Osteoblast (primary cell): Measurements from ENCODE around the gene JPT2. TPM values are rescaled to one million over a fixed set of nuclear protein-coding genes. Genes with fewer than 3 reads are reported as not detected.
A peak's percentile ranks its signal among the peaks of the same experiment; 100 is the strongest.

Experiments
- DNase-seq: peaks from one replicate; pipeline ENCODE4 v3.0.0; 2011; ENCODE audit warnings: low spot score, mixed read lengths; ENCODE audit not compliant: insufficient read length; ENCODE audit errors: missing footprints
- H2AFZ ChIP-seq: 2 replicates; pipeline ENCODE4 v1.6.0; 2011; ENCODE audit warnings: mild to moderate bottlenecking, low read length
- H3K27ac ChIP-seq: 2 replicates; pipeline ENCODE4 v1.5.1; 2011; ENCODE audit warnings: mild to moderate bottlenecking, low read depth, low read length, moderate library complexity
- H3K27me3 ChIP-seq: 2 replicates; pipeline ENCODE4 v1.6.0; 2012; ENCODE audit warnings: mild to moderate bottlenecking, control low read depth, inconsistent platforms, low read length, moderate library complexity; ENCODE audit not compliant: insufficient read depth
- H3K36me3 ChIP-seq: 2 replicates; pipeline ENCODE4 v1.5.1; 2011; ENCODE audit warnings: mild to moderate bottlenecking, low read length, control low read depth, moderate library complexity; ENCODE audit not compliant: insufficient read depth
- H3K4me1 ChIP-seq: 2 replicates; pipeline ENCODE4 v1.5.1; 2011; ENCODE audit warnings: mild to moderate bottlenecking, low read length, control low read depth, moderate library complexity; ENCODE audit not compliant: insufficient read depth
- H3K4me2 ChIP-seq: 2 replicates; pipeline ENCODE4 v1.6.0; 2011; ENCODE audit warnings: mild to moderate bottlenecking, low read length; ENCODE audit not compliant: insufficient read depth
- H3K4me3 ChIP-seq: fragments of 200-600 bp; sonication (generic); 3 replicates; pipeline ENCODE4 v1.5.1; 2012; ENCODE audit warnings: mild to moderate bottlenecking, low read length, inconsistent platforms; ENCODE audit not compliant: insufficient read depth
- H3K79me2 ChIP-seq: 2 replicates; pipeline ENCODE4 v1.6.0; 2012; ENCODE audit warnings: mild to moderate bottlenecking, low read length, control low read depth, inconsistent platforms; ENCODE audit not compliant: insufficient read depth
- H3K9me3 ChIP-seq: 2 replicates; pipeline ENCODE4 v1.5.1; 2011; ENCODE audit warnings: low read depth, low read length, control low read depth
- H4K20me1 ChIP-seq: 2 replicates; pipeline ENCODE4 v1.6.0; 2012; ENCODE audit warnings: mild to moderate bottlenecking, low read length, control low read depth; ENCODE audit not compliant: insufficient read depth
- CTCF ChIP-seq: IDR thresholded peaks from 2 replicates; pipeline ENCODE4 v1.5.1; 2011; ENCODE audit warnings: mild to moderate bottlenecking, low read depth, low read length, moderate library complexity; ENCODE audit errors: extremely low read depth
- total RNA-seq: library from RNA; depleted of rRNA; stranded (reverse); fragments of >200 nt; gene quantifications from 2 replicates; pipeline ENCODE4 v1.2.3, GENCODE V29; 2012

Gene JPT2
- total RNA-seq, 1 donor = 22.8 TPM

- peaks cover 76% of the 10 kb centered on the region for H3K79me2 ChIP-seq
- no peaks in the 10 kb centered on the region for H3K27me3 ChIP-seq
- peaks cover 14% of the 10 kb centered on the region for H3K4me1 ChIP-seq
- no peak overlapping the region for H3K4me3 ChIP-seq
- no peak for DNase-seq
- no peak overlapping the region for H3K4me2 ChIP-seq
- no peak for TF ChIP-seq CTCF
- peaks cover 38% of the 10 kb centered on the region for H4K20me1 ChIP-seq
- H2AFZ ChIP-seq = no peak overlapping the region
- no peaks in the 10 kb centered on the region for H3K9me3 ChIP-seq
- no peak overlapping the region for H3K27ac ChIP-seq
- H3K36me3 ChIP-seq = peaks cover 10% of the 10 kb centered on the region
Observed at GRCh38 chr16:1721372-1721771, 43.3 kb downstream of the JPT2 start.

GRCh38 chr16:1723450-1724147, 45.5 kb downstream of the JPT2 start:
- Histone ChIP-seq H3K4me3 (no peak overlapping the region), H4K20me1 (peaks cover 51% of the 10 kb centered on the region), H3K4me1 (peaks cover 14% of the 10 kb centered on the region), H2AFZ (no peak overlapping the region), H3K4me2 (no peak overlapping the region), H3K9me3 (no peaks in the 10 kb centered on the region), H3K79me2 (peaks cover 73% of the 10 kb centered on the region), H3K27ac (peak overlapping the region; percentile 24), H3K27me3 (no peaks in the 10 kb centered on the region), H3K36me3 (peaks cover 24% of the 10 kb centered on the region)
- DNase-seq = peak; percentile 95
- peak; percentile 83 for TF ChIP-seq CTCF

- peaks cover 67% of the 10 kb centered on the region for H3K79me2 ChIP-seq
Observed at GRCh38 chr16:1724491-1724890, 46.4 kb downstream of the JPT2 start.

More at GRCh38 chr16:1724491-1724890, 46.4 kb downstream of the JPT2 start:
- Histone ChIP-seq H3K27me3 (no peaks in the 10 kb centered on the region), H2AFZ (no peak overlapping the region), H3K4me3 (no peak overlapping the region), H3K27ac (no peak overlapping the region), H3K36me3 (peaks cover 30% of the 10 kb centered on the region), H3K9me3 (no peaks in the 10 kb centered on the region), H3K4me2 (no peak overlapping the region), H3K4me1 (peaks cover 14% of the 10 kb centered on the region), H4K20me1 (peaks cover 44% of the 10 kb centered on the region)
- no peak for TF ChIP-seq CTCF
- peak; percentile 30 for DNase-seq
